BLaER1 (cell line): ENCODE measurements around the gene PRKN.

Experiments
- H3K27ac ChIP-seq: shearing (Covaris generic); formaldehyde crosslinking; 2 replicates; pipeline ENCODE4 v1.8.1; 2022
- H3K27me3 ChIP-seq: shearing (Covaris generic); formaldehyde crosslinking; 2 replicates; pipeline ENCODE4 v1.8.1; 2022
- H3K36me3 ChIP-seq: shearing (Covaris generic); formaldehyde crosslinking; 2 replicates; pipeline ENCODE4 v1.8.1; 2022
- H3K4me1 ChIP-seq: shearing (Covaris generic); formaldehyde crosslinking; 2 replicates; pipeline ENCODE4 v1.8.1; 2022
- H3K4me2 ChIP-seq: shearing (Covaris generic); formaldehyde crosslinking; 2 replicates; pipeline ENCODE4 v1.8.1; 2022
- H3K4me3 ChIP-seq: shearing (Covaris generic); formaldehyde crosslinking; 2 replicates; pipeline ENCODE4 v1.8.1; 2022
- H3K9ac ChIP-seq: shearing (Covaris generic); formaldehyde crosslinking; 2 replicates; pipeline ENCODE4 v1.8.1; 2022
- H3K9me3 ChIP-seq: shearing (Covaris generic); formaldehyde crosslinking; 2 replicates; pipeline ENCODE4 v1.8.1; 2022
- H4K20me1 ChIP-seq: shearing (Covaris generic); formaldehyde crosslinking; 2 replicates; pipeline ENCODE4 v1.8.1; 2022
- Cebpa-rat ChIP-seq: shearing (Covaris generic); IDR thresholded peaks from 2 replicates; pipeline ENCODE4 v1.8.1; 2022

PRKN gene

GRCh38 chr6:161647234-161647633 lies 1080.3 kb downstream of the PRKN start:
- H3K4me3 ChIP-seq = no peak overlapping the region
- H4K20me1 ChIP-seq = no peaks in the 10 kb centered on the region
- H3K36me3 ChIP-seq = no peaks in the 10 kb centered on the region
- H3K27me3 ChIP-seq = no peaks in the 10 kb centered on the region
- no peak overlapping the region for H3K9ac ChIP-seq
- H3K4me2 ChIP-seq = no peak overlapping the region
- H3K9me3 ChIP-seq = no peaks in the 10 kb centered on the region
- no peak for TF ChIP-seq Cebpa-rat
- no peaks in the 10 kb centered on the region for H3K4me1 ChIP-seq
- H3K27ac ChIP-seq = no peak overlapping the region

GRCh38 chr6:161644521-161644920 lies 1083.0 kb downstream of the PRKN start:
- H3K4me3 ChIP-seq = no peak overlapping the region
- H4K20me1 ChIP-seq = no peaks in the 10 kb centered on the region
- H3K27me3 ChIP-seq = no peaks in the 10 kb centered on the region
- no peak overlapping the region for H3K9ac ChIP-seq
- H3K9me3 ChIP-seq = no peaks in the 10 kb centered on the region
- H3K4me1 ChIP-seq = peaks cover 16% of the 10 kb centered on the region
- no peak overlapping the region for H3K4me2 ChIP-seq
- no peak for TF ChIP-seq Cebpa-rat
- no peak overlapping the region for H3K27ac ChIP-seq
- no peaks in the 10 kb centered on the region for H3K36me3 ChIP-seq

GRCh38 chr6:161641175-161641574 lies 1086.4 kb downstream of the PRKN start:
- Histone ChIP-seq H3K36me3 (no peaks in the 10 kb centered on the region), H3K27ac (no peak overlapping the region), H3K4me2 (no peak overlapping the region), H3K9ac (no peak overlapping the region), H3K9me3 (peaks cover 17% of the 10 kb centered on the region), H3K27me3 (no peaks in the 10 kb centered on the region), H4K20me1 (no peaks in the 10 kb centered on the region), H3K4me1 (peaks cover 32% of the 10 kb centered on the region), H3K4me3 (no peak overlapping the region)
- no peak for TF ChIP-seq Cebpa-rat

- H3K27me3 ChIP-seq = no peaks in the 10 kb centered on the region
- peak overlapping the region; percentile 58 for H3K4me2 ChIP-seq
- no peaks in the 10 kb centered on the region for H3K36me3 ChIP-seq
Observed at GRCh38 chr6:161639772-161640171, 1087.8 kb downstream of the PRKN start.

GRCh38 chr6:161637658-161638057 lies 1089.9 kb downstream of the PRKN start:
- Histone ChIP-seq H3K9me3 (peaks cover 17% of the 10 kb centered on the region), H3K9ac (no peak overlapping the region), H3K27ac (no peak overlapping the region), H3K27me3 (no peaks in the 10 kb centered on the region), H3K4me1 (peaks cover 61% of the 10 kb centered on the region), H3K4me3 (no peak overlapping the region), H3K36me3 (no peaks in the 10 kb centered on the region), H4K20me1 (no peaks in the 10 kb centered on the region), H3K4me2 (no peak overlapping the region)
- no peak for TF ChIP-seq Cebpa-rat

More at GRCh38 chr6:161639772-161640171, 1087.8 kb downstream of the PRKN start:
- H3K9me3 ChIP-seq = peaks cover 17% of the 10 kb centered on the region
- no peak for TF ChIP-seq Cebpa-rat
- H4K20me1 ChIP-seq = no peaks in the 10 kb centered on the region
- peaks cover 40% of the 10 kb centered on the region for H3K4me1 ChIP-seq
- no peak overlapping the region for H3K9ac ChIP-seq
- no peak overlapping the region for H3K4me3 ChIP-seq
- H3K27ac ChIP-seq = no peak overlapping the region

- H3K27me3 ChIP-seq = no peaks in the 10 kb centered on the region
- H3K27ac ChIP-seq = no peak overlapping the region
- H4K20me1 ChIP-seq = no peaks in the 10 kb centered on the region
- H3K36me3 ChIP-seq = no peaks in the 10 kb centered on the region
- peaks cover 68% of the 10 kb centered on the region for H3K4me1 ChIP-seq
- peak overlapping the region; percentile 49 for H3K4me2 ChIP-seq
- no peak overlapping the region for H3K4me3 ChIP-seq
- TF ChIP-seq Cebpa-rat = no peak
- H3K9ac ChIP-seq = no peak overlapping the region
- peaks cover 17% of the 10 kb centered on the region for H3K9me3 ChIP-seq
Observed at GRCh38 chr6:161636882-161637430, 1090.6 kb downstream of the PRKN start.

GRCh38 chr6:161635975-161636374 lies 1091.6 kb downstream of the PRKN start:
- peaks cover 76% of the 10 kb centered on the region for H3K4me1 ChIP-seq
- H3K4me2 ChIP-seq = peak overlapping the region; percentile 49

GRCh38 chr6:161634916-161635315 lies 1092.7 kb downstream of the PRKN start:
- Histone ChIP-seq H3K9ac (no peak overlapping the region), H3K27me3 (no peaks in the 10 kb centered on the region), H3K4me2 (no peak overlapping the region), H3K4me3 (no peak overlapping the region), H3K36me3 (no peaks in the 10 kb centered on the region), H3K9me3 (peaks cover 17% of the 10 kb centered on the region), H3K4me1 (peaks cover 76% of the 10 kb centered on the region), H3K27ac (no peak overlapping the region), H4K20me1 (no peaks in the 10 kb centered on the region)
- no peak for TF ChIP-seq Cebpa-rat

More at GRCh38 chr6:161635975-161636374, 1091.6 kb downstream of the PRKN start:
- no peak for TF ChIP-seq Cebpa-rat
- no peak overlapping the region for H3K27ac ChIP-seq
- H3K36me3 ChIP-seq = no peaks in the 10 kb centered on the region
- no peak overlapping the region for H3K4me3 ChIP-seq
- no peak overlapping the region for H3K9ac ChIP-seq
- H3K27me3 ChIP-seq = no peaks in the 10 kb centered on the region
- no peaks in the 10 kb centered on the region for H4K20me1 ChIP-seq
- peaks cover 17% of the 10 kb centered on the region for H3K9me3 ChIP-seq

- Histone ChIP-seq H3K4me2 (peak overlapping the region; percentile 70), H3K36me3 (no peaks in the 10 kb centered on the region), H3K27me3 (no peaks in the 10 kb centered on the region), H4K20me1 (no peaks in the 10 kb centered on the region), H3K27ac (no peak overlapping the region), H3K4me3 (no peak overlapping the region), H3K9ac (no peak overlapping the region), H3K4me1 (peaks cover 71% of the 10 kb centered on the region), H3K9me3 (peaks cover 6% of the 10 kb centered on the region; the same call in 1 of the 2 replicates)
- TF ChIP-seq Cebpa-rat = no peak
Observed at GRCh38 chr6:161631676-161632194, 1095.8 kb downstream of the PRKN start.

GRCh38 chr6:161630674-161631073 lies 1096.9 kb downstream of the PRKN start:
- Histone ChIP-seq H3K27ac (no peak overlapping the region; the same call in 1 of the 2 replicates), H3K27me3 (no peaks in the 10 kb centered on the region), H3K9ac (no peak overlapping the region), H3K4me1 (peaks cover 60% of the 10 kb centered on the region), H3K4me2 (peak overlapping the region; percentile 70), H3K36me3 (no peaks in the 10 kb centered on the region), H3K4me3 (no peak overlapping the region), H4K20me1 (no peaks in the 10 kb centered on the region), H3K9me3 (peaks cover 15% of the 10 kb centered on the region)
- TF ChIP-seq Cebpa-rat = no peak
